Fibroblast of skin of scalp (primary cell): Measurements from ENCODE around the gene SLC9A8.

ENCODE experiments used
- DNase-seq: peaks from one replicate; pipeline ENCODE4 v3.0.0-alpha.2; 2013

SLC9A8 gene

GRCh38 chr20:49813305-49813974, 812 bp downstream of the SLC9A8 start:
- no peak for DNase-seq

- DNase-seq: no peak
Observed at GRCh38 chr20:49814057-49814694, 1.5 kb downstream of the SLC9A8 start.

DNA sequence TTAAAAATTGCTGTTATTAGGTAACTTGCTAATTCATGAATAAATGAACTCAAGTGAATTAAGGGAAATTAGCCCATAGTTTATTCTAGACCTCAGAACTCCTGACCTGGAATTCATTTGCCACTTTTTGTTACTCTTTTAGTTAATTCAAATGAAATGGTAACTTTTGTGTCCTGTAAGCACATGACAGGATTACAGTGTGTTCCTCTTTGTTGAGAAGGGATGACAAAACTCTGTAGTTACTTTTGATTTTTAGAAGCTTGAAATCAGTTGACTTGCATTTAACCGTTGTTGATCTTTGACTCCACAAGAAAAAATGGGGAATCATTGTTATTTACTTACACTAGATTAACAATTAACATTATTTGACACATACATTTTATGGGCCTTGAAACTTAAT, 6.2 kb downstream of the SLC9A8 start:
- DNase-seq: no peak

DNA sequence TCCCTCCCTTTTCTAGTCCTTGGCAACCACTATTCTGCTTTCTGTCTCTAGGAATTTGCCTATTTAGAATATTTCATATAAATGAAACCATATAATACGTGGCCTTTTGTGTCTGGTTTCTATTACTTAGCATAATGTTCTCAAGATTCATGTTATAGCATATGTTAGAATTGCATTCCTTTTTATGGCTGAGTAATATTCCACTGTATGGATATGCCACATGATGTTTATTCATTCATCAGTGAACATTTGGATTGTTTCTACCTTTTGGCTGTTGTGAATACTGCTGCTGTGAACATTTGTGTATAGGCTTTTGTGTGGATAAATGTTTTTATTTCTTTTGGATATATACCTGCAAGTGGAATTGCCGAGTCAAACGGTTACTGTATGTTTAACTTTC, 7.1 kb downstream of the SLC9A8 start:
- DNase-seq: no peak

GRCh38 chr20:49821381-49821780, 8.8 kb downstream of the SLC9A8 start:
- DNase-seq: no peak

- peak; percentile 79 for DNase-seq
Observed at GRCh38 chr20:49821870-49822331, 9.3 kb downstream of the SLC9A8 start.

- no peak for DNase-seq
Observed at GRCh38 chr20:49823152-49823847, 10.7 kb downstream of the SLC9A8 start.

DNA sequence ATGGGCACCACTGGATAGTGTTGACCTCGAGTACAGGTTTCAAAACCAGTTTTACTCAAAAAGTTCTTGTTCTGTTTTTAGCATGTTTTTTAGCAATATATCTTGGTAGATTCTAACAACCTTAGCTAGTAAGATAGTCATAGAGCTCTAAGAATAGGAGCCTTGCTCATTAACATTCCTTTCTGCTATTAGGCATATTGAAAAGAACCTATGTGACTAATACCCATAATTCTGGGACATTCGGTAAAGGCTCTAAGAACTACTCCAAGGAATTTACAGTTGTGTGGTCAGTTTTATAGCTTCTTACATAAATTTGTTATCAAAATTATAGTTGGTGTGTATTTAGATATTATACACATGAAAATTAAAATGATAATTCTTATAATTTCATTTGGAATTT, 11.6 kb downstream of the SLC9A8 start:
- no peak for DNase-seq

- DNase-seq: no peak
Observed at GRCh38 chr20:49825521-49826033, 12.9 kb downstream of the SLC9A8 start.

DNA sequence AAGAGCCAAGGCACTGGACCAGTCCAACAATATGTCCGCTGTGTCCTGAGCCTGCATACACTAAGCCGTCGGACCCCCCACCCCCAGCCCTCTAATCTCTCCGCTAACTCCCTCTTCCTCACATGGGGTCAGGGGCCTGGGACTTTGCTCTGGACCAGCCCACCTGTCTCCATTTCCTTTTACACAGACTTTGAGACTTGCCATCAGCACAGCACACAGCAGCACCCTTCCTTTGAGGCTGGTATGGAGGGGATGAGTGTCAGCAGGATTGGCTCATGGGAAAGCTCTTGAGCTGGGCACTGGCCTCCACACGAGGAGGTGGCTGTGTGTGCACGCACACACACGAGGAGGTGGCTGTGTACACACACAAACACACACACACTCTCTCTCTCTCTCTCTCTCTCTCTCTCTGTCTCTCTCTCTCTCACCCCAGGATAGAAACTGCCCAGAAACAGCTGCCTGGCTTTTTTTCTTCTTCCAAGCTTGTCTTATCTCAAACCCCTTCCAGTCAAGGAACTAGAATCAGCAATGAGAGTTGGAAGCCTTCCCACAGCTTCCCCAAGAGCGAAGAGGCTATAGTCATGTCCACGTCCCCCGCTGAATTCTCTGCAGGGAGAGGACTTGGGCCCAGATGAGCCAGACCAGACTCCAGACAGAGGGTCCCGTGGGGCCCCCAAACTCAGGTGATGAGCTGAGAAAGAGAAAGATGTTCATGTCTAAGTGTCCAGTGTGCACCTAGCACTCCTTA, 18.6 kb downstream of the SLC9A8 start:
- DNase-seq: no peak

DNA sequence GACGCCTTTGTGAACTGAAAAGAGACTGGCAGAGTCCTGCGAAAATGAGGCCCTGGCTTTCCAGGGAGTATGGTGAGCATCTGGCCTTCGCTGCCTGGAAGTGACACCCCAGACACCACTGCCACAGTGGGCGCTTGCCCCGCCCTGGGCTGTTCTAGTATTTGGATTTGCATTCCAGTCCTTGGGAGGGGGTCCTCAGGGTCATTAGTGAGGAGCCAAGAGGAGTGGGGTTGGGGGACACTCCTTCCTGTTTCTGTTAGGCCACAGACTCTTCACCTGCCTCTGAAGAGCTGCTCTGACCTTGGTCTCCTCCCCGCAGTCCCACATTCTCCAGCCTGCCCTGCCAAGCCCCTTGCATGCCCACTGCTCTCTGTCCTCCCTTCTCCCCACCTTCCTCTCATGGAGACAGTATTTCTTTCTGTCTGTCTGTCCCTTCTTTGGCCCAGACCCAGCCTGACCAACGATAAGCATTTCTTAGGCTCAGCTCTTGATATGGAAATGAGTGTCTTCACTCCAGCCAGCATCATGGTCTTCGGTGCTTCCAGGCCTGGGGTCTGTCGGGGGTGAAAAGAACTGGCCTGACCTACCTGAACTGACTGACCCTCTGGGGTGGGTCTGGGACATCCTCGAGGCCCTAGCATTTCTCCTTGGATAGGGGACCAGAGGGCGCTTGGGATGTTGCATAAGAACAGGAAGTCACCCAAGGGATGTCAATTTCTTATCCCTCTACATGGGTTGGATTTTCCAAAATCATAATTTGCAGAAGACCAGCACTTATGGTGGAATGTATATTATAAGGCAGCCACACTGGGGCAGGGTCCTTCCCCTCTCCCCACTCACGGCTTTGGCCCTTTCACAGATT, 19.4 kb downstream of the SLC9A8 start:
- no peak for DNase-seq

GRCh38 chr20:49832632-49833327, 20.2 kb downstream of the SLC9A8 start:
- DNase-seq: no peak

DNA sequence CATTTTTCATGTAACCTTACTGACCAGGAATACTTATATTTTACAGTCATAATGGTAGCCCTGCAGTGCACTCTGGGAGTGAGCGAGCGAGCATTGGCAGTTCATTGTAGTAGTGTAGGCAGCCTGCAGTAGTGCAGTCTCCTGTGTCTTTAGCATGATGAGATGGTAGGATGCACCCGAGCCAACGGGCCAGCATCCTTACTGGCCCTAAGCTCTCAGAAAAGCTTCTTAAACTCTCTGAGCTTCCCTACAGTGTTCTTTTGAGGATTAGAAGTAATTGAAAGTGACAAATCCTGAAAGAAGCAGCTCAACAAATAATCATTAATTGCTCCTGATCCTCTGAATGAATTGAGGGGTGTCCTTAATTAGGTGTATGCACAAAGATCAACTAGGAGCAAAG, 20.9 kb downstream of the SLC9A8 start:
- no peak for DNase-seq

DNA sequence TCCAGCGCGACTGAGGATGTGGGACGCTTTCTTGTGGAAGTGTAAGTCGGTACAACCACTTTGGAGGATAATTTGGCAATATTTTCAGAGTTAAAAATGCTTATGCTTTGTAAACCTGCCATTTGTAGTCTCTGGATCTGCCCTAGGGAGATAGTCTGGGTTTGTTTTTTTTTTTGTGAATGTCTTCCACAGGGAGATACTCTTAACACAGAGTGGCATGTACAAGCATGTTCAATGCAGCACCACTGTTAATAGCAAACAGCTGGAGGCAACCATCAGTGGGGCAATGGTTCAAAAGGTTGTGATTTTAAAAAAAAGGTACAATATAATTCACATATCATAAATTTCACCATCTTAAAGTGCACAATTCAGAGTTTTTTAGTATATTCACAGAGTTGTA, 22.4 kb downstream of the SLC9A8 start:
- DNase-seq: no peak

DNA sequence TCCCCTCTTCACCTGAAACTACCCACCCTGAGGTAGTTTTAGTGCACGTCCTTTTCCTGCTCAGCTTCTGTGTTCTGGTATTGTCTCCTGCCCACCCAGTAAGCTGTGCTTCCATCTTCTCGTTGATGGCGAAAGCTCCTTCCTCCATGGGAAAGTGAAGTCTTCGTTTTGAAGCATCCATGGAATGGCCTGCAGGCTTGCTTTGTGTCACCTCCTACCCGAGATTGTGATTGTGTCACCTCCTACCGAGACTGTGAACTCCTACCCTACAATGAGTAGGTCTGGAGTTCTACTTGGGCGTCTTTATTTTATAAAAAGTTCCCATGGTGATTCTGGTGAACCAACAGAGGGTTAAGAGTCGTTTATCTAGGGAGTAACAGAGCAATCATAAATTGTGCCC, 25.9 kb downstream of the SLC9A8 start:
- DNase-seq: no peak

GRCh38 chr20:49843139-49843538, 30.5 kb downstream of the SLC9A8 start:
- DNase-seq: no peak

GRCh38 chr20:49843770-49844380, 31.2 kb downstream of the SLC9A8 start:
- no peak for DNase-seq

DNA sequence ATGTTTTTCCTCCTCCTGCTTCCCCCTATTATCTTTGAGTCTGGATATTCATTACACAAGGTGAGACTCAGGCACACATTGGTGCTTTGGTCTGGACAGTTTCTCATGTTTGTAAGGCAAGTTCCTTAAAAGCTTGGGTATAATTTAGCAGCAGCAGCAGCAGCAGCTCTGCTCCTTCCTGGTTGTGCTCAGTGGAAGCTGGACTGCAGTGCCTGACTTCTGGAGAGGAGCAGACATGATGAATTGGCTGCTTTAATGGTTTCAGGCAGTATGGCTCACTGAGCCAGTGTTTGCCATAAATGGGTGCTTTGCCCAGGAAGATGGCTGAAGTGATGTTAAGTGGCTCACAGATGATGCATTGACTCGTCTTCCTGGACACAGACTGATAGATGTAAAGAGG, 32.4 kb downstream of the SLC9A8 start:
- DNase-seq: no peak

DNA sequence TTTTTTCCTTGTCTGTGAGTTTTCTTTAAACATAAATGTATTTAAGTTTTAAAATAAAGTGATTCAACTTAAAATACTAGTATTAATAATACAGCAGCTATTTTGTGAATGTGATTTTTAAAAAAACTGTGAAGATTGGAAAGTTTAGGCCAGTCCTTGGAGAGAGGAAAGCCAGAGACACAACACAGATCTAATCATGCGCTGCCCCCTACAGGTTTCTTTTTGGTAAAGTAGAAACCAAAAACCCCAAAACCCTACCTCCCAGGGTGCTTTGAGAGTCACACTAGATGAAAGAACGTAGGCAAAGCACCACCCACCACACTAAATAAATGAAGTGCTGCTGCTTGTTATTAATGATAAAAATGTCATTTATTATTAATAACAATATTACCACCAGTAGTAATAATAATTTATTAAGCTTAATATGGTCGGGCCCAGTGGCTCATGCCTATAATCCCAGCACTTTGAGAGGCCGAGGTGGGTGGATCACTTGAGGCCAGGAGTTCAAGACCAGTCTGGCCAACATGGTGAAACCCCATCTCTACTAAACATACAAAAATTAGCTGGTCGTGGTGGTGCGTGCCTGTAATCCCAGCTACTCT, 33.7 kb downstream of the SLC9A8 start:
- peak; percentile 66 for DNase-seq

- no peak for DNase-seq
Observed at GRCh38 chr20:49850463-49851230, 38.0 kb downstream of the SLC9A8 start.
